Measurements from ENCODE around the gene NT5M.

Gene NT5M

GRCh38 chr17:17347234-17347955, 44.2 kb downstream of the NT5M start:
- no peak for DNase-seq (ENCODE audit: low read depth)
- TF ChIP-seq CTCF (IDR thresholded peaks at IDR 0.05; ENCODE audit: insufficient read depth, low read depth, low read length, missing control alignments) = no peak
- H3K4me3 ChIP-seq (ENCODE audit: low read depth, low read length) = no peak overlapping the region

GRCh38 chr17:17347956-17348871, 45.0 kb downstream of the NT5M start:
- TF ChIP-seq CTCF (IDR thresholded peaks at IDR 0.05; ENCODE audit: insufficient read depth, low read depth, low read length, missing control alignments) = no peak
- no peak overlapping the region for H3K4me3 ChIP-seq (ENCODE audit: low read depth, low read length)
- DNase-seq (ENCODE audit: low read depth) = no peak

GRCh38 chr17:17348872-17349723, 45.9 kb downstream of the NT5M start:
- DNase-seq (ENCODE audit: low read depth) = no peak
- no peak overlapping the region for H3K4me3 ChIP-seq (ENCODE audit: low read depth, low read length)
- no peak for TF ChIP-seq CTCF (IDR thresholded peaks at IDR 0.05; ENCODE audit: insufficient read depth, low read depth, low read length, missing control alignments)

- TF ChIP-seq CTCF (IDR thresholded peaks at IDR 0.05; ENCODE audit: insufficient read depth, low read depth, low read length, missing control alignments) = no peak
- no peak for DNase-seq (ENCODE audit: low read depth)
- no peak overlapping the region for H3K4me3 ChIP-seq (ENCODE audit: low read depth, low read length)
Observed at GRCh38 chr17:17349724-17350106, 46.5 kb downstream of the NT5M start.

- no peak for DNase-seq (ENCODE audit: low read depth)
Observed at GRCh38 chr17:17350491-17351355, 47.5 kb downstream of the NT5M start.

More at GRCh38 chr17:17350491-17351355, 47.5 kb downstream of the NT5M start:
- no peak overlapping the region for H3K4me3 ChIP-seq (ENCODE audit: low read depth, low read length)
- TF ChIP-seq CTCF (IDR thresholded peaks at IDR 0.05; ENCODE audit: insufficient read depth, low read depth, low read length, missing control alignments) = no peak
